ENCODE measurements around the gene SLC39A7.

The SLC39A7 gene

DNA sequence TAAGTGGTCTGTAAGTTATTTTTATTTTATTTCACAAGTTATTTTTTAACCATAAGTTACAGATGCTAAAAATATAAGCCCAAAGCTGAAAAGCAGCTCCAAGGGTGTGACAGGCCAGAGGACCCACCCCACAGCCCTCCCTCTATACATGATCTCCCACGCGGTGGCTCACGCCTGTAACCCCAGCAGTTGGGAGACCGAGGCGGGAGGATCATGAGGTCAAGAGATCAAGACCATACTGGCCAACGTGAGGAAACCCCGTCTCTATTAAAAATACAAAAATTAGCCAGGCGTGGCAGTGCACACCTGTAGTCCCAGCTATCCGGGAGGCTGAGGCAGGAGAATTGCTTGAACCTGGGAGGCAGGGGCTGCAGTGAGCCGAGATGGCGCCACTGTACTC lies 40.6 kb upstream of the SLC39A7 start:
- no peak for TF ChIP-seq PPARA (CRISPR knock-in tag; IDR thresholded peaks at IDR 0.05; ENCODE audit: borderline replicate concordance)
- no peak for TF ChIP-seq TOX (CRISPR knock-in tag; IDR thresholded peaks at IDR 0.05; ENCODE audit: borderline replicate concordance)
- TF ChIP-seq RARB (CRISPR knock-in tag; IDR thresholded peaks at IDR 0.05) = no peak
- TF ChIP-seq ZFP3 (CRISPR knock-in tag; IDR thresholded peaks at IDR 0.05) = no peak
- TF ChIP-seq GLIS3 (CRISPR knock-in tag; IDR thresholded peaks at IDR 0.05) = no peak
- TF ChIP-seq ESRRG (CRISPR knock-in tag; IDR thresholded peaks at IDR 0.05) = no peak
- TF ChIP-seq, protein P1, sequence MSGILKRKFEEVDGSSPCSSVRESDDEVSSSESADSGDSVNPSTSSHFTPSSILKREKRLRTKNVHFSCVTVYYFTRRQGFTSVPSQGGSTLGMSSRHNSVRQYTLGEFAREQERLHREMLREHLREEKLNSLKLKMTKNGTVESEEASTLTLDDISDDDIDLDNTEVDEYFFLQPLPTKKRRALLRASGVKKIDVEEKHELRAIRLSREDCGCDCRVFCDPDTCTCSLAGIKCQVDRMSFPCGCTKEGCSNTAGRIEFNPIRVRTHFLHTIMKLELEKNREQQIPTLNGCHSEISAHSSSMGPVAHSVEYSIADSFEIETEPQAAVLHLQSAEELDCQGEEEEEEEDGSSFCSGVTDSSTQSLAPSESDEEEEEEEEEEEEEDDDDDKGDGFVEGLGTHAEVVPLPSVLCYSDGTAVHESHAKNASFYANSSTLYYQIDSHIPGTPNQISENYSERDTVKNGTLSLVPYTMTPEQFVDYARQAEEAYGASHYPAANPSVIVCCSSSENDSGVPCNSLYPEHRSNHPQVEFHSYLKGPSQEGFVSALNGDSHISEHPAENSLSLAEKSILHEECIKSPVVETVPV (CRISPR knock-in tag; IDR thresholded peaks at IDR 0.05) = no peak
- no peak for ATAC-seq

DNA sequence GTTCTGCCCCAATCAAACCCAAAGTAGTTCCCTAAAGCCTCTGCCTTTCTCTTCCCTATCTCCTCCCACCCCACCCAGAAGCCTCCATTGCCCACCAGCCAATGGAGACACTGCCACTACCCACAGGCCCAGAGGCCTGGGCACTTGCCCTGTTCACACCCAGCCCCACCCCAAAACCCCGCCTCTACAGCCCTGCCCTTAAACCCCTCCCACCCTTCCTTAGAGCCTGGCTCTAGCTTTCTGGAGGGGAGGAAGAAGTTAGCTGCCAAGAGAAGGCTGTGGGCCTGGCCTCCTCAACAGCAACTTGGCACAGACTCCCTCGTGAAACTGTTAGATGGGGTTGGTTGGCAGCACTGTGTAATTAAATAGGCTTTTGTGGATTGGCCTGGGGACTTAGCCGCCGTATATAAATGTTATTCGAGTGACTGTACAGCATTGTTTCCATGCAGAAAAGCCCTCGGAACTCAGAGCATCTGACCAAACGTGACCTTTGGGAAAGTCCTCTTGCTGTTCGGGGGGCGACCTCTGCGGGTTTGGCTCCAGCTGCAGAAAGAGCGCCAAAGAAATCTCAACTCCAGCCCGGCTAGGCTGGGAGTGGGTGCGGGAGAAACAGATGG lies 39.8 kb upstream of the SLC39A7 start:
- peak; percentile 15; the same call in 2 of the 3 replicates for ATAC-seq
- TF ChIP-seq, protein P2, sequence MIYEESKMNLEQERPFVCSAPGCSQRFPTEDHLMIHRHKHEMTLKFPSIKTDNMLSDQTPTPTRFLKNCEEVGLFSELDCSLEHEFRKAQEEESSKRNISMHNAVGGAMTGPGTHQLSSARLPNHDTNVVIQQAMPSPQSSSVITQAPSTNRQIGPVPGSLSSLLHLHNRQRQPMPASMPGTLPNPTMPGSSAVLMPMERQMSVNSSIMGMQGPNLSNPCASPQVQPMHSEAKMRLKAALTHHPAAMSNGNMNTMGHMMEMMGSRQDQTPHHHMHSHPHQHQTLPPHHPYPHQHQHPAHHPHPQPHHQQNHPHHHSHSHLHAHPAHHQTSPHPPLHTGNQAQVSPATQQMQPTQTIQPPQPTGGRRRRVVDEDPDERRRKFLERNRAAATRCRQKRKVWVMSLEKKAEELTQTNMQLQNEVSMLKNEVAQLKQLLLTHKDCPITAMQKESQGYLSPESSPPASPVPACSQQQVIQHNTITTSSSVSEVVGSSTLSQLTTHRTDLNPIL (CRISPR knock-in tag; IDR thresholded peaks at IDR 0.05; ENCODE audit: low read depth) = no peak
- TF ChIP-seq TOX (CRISPR knock-in tag; IDR thresholded peaks at IDR 0.05; ENCODE audit: borderline replicate concordance) = no peak
- no peak for TF ChIP-seq ZNF8 (CRISPR knock-in tag; IDR thresholded peaks at IDR 0.05)
- TF ChIP-seq, protein P3, sequence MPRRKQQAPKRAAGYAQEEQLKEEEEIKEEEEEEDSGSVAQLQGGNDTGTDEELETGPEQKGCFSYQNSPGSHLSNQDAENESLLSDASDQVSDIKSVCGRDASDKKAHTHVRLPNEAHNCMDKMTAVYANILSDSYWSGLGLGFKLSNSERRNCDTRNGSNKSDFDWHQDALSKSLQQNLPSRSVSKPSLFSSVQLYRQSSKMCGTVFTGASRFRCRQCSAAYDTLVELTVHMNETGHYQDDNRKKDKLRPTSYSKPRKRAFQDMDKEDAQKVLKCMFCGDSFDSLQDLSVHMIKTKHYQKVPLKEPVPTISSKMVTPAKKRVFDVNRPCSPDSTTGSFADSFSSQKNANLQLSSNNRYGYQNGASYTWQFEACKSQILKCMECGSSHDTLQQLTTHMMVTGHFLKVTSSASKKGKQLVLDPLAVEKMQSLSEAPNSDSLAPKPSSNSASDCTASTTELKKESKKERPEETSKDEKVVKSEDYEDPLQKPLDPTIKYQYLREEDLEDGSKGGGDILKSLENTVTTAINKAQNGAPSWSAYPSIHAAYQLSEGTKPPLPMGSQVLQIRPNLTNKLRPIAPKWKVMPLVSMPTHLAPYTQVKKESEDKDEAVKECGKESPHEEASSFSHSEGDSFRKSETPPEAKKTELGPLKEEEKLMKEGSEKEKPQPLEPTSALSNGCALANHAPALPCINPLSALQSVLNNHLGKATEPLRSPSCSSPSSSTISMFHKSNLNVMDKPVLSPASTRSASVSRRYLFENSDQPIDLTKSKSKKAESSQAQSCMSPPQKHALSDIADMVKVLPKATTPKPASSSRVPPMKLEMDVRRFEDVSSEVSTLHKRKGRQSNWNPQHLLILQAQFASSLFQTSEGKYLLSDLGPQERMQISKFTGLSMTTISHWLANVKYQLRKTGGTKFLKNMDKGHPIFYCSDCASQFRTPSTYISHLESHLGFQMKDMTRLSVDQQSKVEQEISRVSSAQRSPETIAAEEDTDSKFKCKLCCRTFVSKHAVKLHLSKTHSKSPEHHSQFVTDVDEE (CRISPR knock-in tag; IDR thresholded peaks at IDR 0.05) = no peak
- no peak for TF ChIP-seq ZC3H10 (CRISPR knock-in tag; IDR thresholded peaks at IDR 0.05)

DNA sequence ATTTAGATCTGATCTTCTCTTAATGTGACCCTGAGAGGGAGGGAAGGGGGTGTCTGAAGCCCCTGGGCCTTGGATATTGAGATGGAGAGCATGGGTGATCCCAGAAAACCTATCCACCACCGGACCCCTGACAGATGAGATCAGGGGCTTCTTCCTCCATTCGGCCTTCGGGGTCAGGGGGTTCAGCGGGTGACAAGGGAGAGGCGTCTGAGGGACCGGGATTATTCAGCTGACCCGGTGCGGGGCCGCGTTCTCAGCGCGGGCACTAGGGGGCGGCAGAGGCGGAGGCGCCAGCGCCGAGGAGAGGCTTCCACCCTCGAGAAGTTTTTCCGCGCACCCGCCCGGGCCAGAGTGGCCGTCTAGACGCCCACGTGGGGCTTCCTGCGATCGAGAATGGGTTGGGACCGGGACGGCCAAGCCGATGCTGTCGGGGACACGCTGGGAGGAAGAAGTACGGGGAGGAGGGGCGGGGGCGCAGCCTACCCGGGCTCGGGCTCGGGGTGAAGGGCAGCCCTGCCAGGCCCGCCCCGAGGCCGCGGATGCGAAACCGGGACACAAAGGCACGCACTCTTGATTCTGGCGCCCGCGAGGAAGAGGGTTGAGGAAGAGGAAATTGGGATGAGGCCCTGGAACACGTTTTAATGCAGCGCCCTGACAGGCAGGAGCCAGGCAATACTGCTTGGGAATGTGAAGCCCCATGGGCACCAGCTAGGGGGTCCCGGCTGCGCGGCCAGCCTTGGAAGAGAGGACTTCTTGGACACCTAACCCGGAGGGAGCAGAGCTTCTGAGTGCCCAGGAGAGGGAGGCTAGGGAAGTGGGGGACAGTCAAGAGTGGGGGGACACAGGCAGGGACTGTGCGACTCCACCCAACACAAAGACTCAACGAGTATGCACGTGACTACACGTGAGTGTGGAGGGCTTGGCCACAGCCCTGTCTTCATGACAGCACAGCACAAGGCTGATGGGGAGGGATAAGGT lies 39.0 kb upstream of the SLC39A7 start:
- ATAC-seq = peak; percentile 96
- no peak for TF ChIP-seq ARNTL (CRISPR knock-in tag; IDR thresholded peaks at IDR 0.05; ENCODE audit: borderline replicate concordance, low read depth)
- no peak for TF ChIP-seq RARB (CRISPR knock-in tag; IDR thresholded peaks at IDR 0.05)
- TF ChIP-seq, protein P4, sequence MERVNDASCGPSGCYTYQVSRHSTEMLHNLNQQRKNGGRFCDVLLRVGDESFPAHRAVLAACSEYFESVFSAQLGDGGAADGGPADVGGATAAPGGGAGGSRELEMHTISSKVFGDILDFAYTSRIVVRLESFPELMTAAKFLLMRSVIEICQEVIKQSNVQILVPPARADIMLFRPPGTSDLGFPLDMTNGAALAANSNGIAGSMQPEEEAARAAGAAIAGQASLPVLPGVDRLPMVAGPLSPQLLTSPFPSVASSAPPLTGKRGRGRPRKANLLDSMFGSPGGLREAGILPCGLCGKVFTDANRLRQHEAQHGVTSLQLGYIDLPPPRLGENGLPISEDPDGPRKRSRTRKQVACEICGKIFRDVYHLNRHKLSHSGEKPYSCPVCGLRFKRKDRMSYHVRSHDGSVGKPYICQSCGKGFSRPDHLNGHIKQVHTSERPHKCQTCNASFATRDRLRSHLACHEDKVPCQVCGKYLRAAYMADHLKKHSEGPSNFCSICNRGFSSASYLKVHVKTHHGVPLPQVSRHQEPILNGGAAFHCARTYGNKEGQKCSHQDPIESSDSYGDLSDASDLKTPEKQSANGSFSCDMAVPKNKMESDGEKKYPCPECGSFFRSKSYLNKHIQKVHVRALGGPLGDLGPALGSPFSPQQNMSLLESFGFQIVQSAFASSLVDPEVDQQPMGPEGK (CRISPR knock-in tag; IDR thresholded peaks at IDR 0.05; ENCODE audit: borderline replicate concordance) = no peak
- TF ChIP-seq OSR1 (CRISPR knock-in tag; IDR thresholded peaks at IDR 0.05) = no peak
- TF ChIP-seq, protein P5, sequence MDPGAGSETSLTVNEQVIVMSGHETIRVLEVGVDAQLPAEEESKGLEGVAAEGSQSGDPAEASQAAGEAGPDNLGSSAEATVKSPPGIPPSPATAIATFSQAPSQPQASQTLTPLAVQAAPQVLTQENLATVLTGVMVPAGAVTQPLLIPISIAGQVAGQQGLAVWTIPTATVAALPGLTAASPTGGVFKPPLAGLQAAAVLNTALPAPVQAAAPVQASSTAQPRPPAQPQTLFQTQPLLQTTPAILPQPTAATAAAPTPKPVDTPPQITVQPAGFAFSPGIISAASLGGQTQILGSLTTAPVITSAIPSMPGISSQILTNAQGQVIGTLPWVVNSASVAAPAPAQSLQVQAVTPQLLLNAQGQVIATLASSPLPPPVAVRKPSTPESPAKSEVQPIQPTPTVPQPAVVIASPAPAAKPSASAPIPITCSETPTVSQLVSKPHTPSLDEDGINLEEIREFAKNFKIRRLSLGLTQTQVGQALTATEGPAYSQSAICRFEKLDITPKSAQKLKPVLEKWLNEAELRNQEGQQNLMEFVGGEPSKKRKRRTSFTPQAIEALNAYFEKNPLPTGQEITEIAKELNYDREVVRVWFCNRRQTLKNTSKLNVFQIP (CRISPR knock-in tag; IDR thresholded peaks at IDR 0.05; ENCODE audit: borderline replicate concordance, low read depth) = no peak
- TF ChIP-seq BACH2 (CRISPR knock-in tag; IDR thresholded peaks at IDR 0.05; ENCODE audit: borderline replicate concordance) = no peak
- no peak for TF ChIP-seq ZC3H10 (CRISPR knock-in tag; IDR thresholded peaks at IDR 0.05)
- TF ChIP-seq, protein P3 (CRISPR knock-in tag; IDR thresholded peaks at IDR 0.05) = no peak
- TF ChIP-seq PPARA (CRISPR knock-in tag; IDR thresholded peaks at IDR 0.05; ENCODE audit: borderline replicate concordance) = no peak
- TF ChIP-seq SNAI2 (CRISPR knock-in tag; IDR thresholded peaks at IDR 0.05) = no peak
- TF ChIP-seq ZNF565 (CRISPR knock-in tag; conservative IDR thresholded peaks at IDR 0.05; ENCODE audit: low read depth) = no peak
- TF ChIP-seq TCF4 (CRISPR knock-in tag; IDR thresholded peaks at IDR 0.05; ENCODE audit: borderline replicate concordance) = no peak
- TF ChIP-seq CSDC2 (CRISPR knock-in tag; IDR thresholded peaks at IDR 0.05) = no peak
- no peak for TF ChIP-seq TOX (CRISPR knock-in tag; IDR thresholded peaks at IDR 0.05; ENCODE audit: borderline replicate concordance)
